GM12891 (cell line): ENCODE measurements around the gene CCDC24.

Experiments
- PAX5 ChIP-seq: IDR thresholded peaks from 2 replicates; pipeline ENCODE4 v1.6.1; 2011; ENCODE audit warnings: low read length, moderate library complexity, mild to moderate bottlenecking; ENCODE audit not compliant: insufficient read depth, severe bottlenecking
- POLR2A ChIP-seq: IDR thresholded peaks from 2 replicates; pipeline ENCODE4 v1.6.1; 2011; ENCODE audit warnings: low read depth, low read length, control low read depth
- POLR2AphosphoS5 ChIP-seq: IDR thresholded peaks from 2 replicates; pipeline ENCODE4 v1.6.1; 2011; ENCODE audit warnings: low read depth, low read length, control low read depth

DNA sequence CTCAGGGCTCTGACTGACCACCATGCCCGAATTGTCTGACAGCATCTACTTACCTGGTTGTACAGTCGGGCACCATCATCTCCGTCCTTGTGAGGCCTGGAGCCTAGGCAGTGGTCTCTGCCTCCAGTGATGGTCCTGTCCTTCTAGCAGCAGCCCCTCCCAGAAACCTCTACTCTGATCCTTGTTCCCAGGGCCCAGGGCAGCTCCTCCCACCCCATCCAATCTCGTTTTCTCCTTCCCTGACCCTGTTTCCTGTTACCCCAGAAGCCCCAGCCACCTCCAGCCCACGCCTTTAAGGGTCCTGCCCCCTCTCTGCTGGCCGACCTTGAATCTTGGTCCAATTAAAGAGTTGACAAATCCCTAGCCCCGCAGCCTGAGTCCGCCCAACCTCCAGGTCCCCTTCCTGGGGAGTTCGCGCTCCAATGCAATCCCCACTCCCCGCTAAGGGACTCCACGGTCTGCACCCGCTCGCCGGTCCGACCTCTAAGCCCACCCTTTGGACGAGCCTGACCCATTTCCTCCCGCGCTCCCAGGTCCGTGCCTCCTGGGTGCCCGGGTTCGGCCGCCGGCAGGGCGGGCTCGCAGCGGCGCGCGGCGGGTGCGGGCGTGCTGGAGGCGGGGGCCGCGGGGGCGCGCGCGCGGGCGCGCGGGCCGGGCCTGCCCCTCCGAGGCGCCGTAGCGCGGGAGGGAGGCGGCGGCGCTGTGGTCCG is 12.7 kb upstream of the CCDC24 start, which contains the start of gene B4GALT2:
- no peak for TF ChIP-seq POLR2A
- no peak for TF ChIP-seq PAX5
- no peak for TF ChIP-seq POLR2AphosphoS5
